ENCODE results near the gene RMDN2. TPM values are rescaled to one million over a fixed set of nuclear protein-coding genes. Genes with fewer than 3 reads are reported as not detected.

The RMDN2 gene, protein sequence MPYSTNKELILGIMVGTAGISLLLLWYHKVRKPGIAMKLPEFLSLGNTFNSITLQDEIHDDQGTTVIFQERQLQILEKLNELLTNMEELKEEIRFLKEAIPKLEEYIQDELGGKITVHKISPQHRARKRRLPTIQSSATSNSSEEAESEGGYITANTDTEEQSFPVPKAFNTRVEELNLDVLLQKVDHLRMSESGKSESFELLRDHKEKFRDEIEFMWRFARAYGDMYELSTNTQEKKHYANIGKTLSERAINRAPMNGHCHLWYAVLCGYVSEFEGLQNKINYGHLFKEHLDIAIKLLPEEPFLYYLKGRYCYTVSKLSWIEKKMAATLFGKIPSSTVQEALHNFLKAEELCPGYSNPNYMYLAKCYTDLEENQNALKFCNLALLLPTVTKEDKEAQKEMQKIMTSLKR
- 1.00 and 1.1 TPM in 2 replicates for total RNA-seq

DNA sequence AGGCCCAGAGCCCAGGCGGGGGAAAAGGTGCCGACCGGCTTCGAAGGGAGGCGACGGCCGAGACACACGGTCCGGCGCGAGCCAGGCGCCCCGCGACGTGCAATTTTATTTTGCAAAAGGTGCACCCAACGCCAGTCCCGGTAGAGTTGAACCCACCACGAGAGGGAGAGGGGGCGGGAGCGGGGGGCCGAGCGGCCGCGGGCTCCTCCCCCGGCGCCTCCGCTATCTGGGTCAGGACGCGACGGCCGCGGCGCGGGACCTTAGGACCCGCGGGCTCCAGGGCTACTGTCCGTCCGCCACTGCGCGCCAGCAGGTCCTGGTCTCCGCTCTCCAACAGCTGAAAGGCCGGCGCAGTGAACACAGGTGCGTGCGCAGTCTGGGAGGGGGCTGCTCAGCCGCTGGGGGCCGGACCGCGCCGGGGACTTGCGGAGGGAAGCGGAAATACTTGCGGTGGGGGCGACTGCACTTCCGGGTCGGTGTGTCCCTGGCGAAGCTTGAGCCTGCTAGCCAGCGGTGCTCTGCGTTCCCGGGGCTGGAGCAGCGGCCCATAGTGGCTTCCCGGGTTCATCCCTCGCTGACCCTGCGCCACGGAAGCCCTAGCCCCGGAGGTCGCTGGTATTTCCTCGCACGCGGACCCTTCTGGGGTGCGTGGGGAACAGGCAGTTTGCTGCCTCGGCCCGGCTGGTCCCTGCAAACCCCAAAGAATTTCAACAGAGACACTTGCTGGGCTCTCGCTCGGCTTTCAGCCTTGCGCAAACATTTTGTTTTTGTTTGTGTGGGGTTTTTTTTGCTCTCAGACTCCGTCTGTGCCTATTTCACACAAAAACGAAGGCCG is at the start of gene RMDN2:
TSS of gene RMDN2 (plus strand) at position 225 of the 835 bp plus-strand sequence. CDS start 3,991 bp downstream, outside the sequence.

Other genes with a start within 250 kb of the RMDN2 start
- gene CYP1B1, start 150.9 kb downstream of the RMDN2 start, total RNA-seq = 0.20 TPM in 1 of 2 replicates, not detected in the other

Measured in mammary microvascular endothelial cell (primary cell).